ENCODE measurements around the gene PPRC1. TPM values are rescaled to one million over a fixed set of nuclear protein-coding genes. Genes with fewer than 3 reads are reported as not detected.

PPRC1 gene
- total and polyA plus RNA-seq, 2 experiments from 2014 or later = 16.4 to 22.6 TPM

DNA sequence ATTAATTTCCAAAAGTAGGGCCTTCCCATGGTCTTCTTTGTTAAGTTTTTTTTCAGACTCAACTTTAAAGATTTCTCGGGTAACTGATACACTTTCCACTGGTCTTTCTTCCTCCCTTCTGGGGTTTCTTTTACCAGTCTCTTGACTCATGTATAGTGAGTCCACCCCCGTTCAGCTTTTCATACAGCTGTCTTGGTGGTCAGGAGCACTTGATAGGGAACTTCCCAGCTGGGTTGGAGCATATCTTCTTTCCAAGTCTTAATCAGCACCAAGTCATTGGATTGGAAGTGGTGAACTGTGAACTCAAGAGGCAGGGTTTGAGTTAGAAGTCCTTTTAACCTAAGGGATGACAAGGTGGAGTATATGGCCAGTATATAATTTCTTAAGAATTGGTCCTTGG is 64.1 kb downstream of the PPRC1 start:
- H3K36me3 ChIP-seq (ENCODE audit: low read depth) = no peaks in the 10 kb centered on the region
- in situ Hi-C loops (cut with MboI) = no loop called here
- H3K79me2 ChIP-seq (ENCODE audit: insufficient read depth) = no peaks in the 10 kb centered on the region
- H3K4me1 ChIP-seq (ENCODE audit: insufficient read depth) = no peaks in the 10 kb centered on the region
- H3F3A ChIP-seq (ENCODE audit: insufficient read depth) = no peaks in the 10 kb centered on the region
- no peak overlapping the region for H2AFZ ChIP-seq
- DNase-seq = no peak
- peaks cover 7% of the 10 kb centered on the region for H3K27me3 ChIP-seq (replicated peaks; ENCODE audit: insufficient read depth)
- H3K9me3 ChIP-seq (ENCODE audit: low read depth) = no peaks in the 10 kb centered on the region
- no peak overlapping the region for H3K27ac ChIP-seq
- TF ChIP-seq EZH2 (IDR thresholded peaks at IDR 0.05; ENCODE audit: insufficient read depth, poor library complexity, severe bottlenecking) (no peak), EZH2phosphoT487 (IDR thresholded peaks at IDR 0.05; ENCODE audit: insufficient read depth, low read depth) (no peak)
- H3K9me2 ChIP-seq (ENCODE audit: insufficient read depth) = no peaks in the 10 kb centered on the region
- whole genome bisulfite sequencing, 2 experiments (ENCODE audit: low coverage in 1 of 2, low lambda C conversion rate in 2 of 2, missing lambda C conversion rate in 2 of 2) = 50 to 53% methylated on average over 2 of the region's 2 CpGs
- H3K4me2 ChIP-seq (ENCODE audit: unreplicated experiment) = no peak overlapping the region
- no peak overlapping the region for H3K4me3 ChIP-seq
- H4K20me1 ChIP-seq (ENCODE audit: insufficient read depth) = no peaks in the 10 kb centered on the region
- no peak overlapping the region for H3K9ac ChIP-seq

DNA sequence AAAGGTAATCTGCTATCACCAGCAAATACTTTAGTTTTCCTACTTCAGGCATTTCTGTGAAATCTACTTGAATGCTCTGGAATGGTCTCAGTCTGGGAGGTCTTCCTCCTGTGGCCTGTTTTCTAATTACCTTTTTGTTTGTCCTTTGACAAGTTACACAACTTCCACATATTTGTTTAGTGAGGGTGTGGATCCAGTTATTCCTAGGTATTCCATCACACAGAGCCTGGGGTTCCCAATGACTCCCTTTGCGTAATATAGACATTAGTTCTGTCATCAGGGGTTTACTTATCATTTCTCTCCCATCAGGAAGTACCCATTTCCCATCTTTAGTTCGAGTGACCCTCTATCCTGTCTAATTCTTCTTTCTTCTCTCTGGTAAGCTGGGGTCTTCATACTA is 65.2 kb downstream of the PPRC1 start:
- Histone ChIP-seq H3K4me2 (ENCODE audit: unreplicated experiment) (no peak overlapping the region), H3K9me3 (ENCODE audit: low read depth) (no peaks in the 10 kb centered on the region), H3K9me2 (ENCODE audit: insufficient read depth) (no peaks in the 10 kb centered on the region), H2AFZ (no peak overlapping the region), H3K4me3 (no peak overlapping the region), H3F3A (ENCODE audit: insufficient read depth) (no peaks in the 10 kb centered on the region), H4K20me1 (ENCODE audit: insufficient read depth) (no peaks in the 10 kb centered on the region), H3K79me2 (ENCODE audit: insufficient read depth) (no peaks in the 10 kb centered on the region), H3K4me1 (ENCODE audit: insufficient read depth) (no peaks in the 10 kb centered on the region), H3K9ac (no peak overlapping the region), H3K27me3 (replicated peaks; ENCODE audit: insufficient read depth) (peaks cover 19% of the 10 kb centered on the region), H3K36me3 (ENCODE audit: low read depth) (no peaks in the 10 kb centered on the region), H3K27ac (no peak overlapping the region)
- WGBS, 2 experiments (ENCODE audit: low coverage in 1 of 2, low lambda C conversion rate in 2 of 2, missing lambda C conversion rate in 2 of 2) = 58 to 69% methylated on average over 2 of the region's 2 CpGs
- in situ Hi-C loops (cut with MboI) = no loop called here
- TF ChIP-seq EZH2 (IDR thresholded peaks at IDR 0.05; ENCODE audit: insufficient read depth, poor library complexity, severe bottlenecking) = no peak
- TF ChIP-seq EZH2phosphoT487 (IDR thresholded peaks at IDR 0.05; ENCODE audit: insufficient read depth, low read depth) = no peak
- DNase-seq = no peak

Small RNAs within 50 kb of the gene (small RNA-seq; reads per million reads assigned to genes)
- not detected for gene AL500527.1 (ENCODE audit: low read depth, low replicate concordance)
- not detected for gene AL500527.2 (ENCODE audit: low read depth, low replicate concordance)

Other genes with a start within 250 kb of the PPRC1 start
- 5.6 and 9.0 TPM in 2 replicates for gene ARMH3, start 76.9 kb upstream of the PPRC1 start, total RNA-seq (2014; rRNA removed; shearing (Covaris generic))
- gene ARMH3, start 76.9 kb upstream of the PPRC1 start, polyA plus RNA-seq (2016; fragmentation: Nextera tagmentation; extraction: Ambion mirVana) = 9.5 and 11.1 TPM in 2 replicates
- gene HPS6, start 67.7 kb upstream of the PPRC1 start, total RNA-seq (2014; rRNA removed; shearing (Covaris generic)) = 45.1 and 46.9 TPM in 2 replicates
- gene HPS6, start 67.7 kb upstream of the PPRC1 start, polyA plus RNA-seq (2016; fragmentation: Nextera tagmentation; extraction: Ambion mirVana) = 10.9 and 12.2 TPM in 2 replicates
- gene LDB1, start 12.7 kb upstream of the PPRC1 start, total RNA-seq (2014; rRNA removed; shearing (Covaris generic)) = 28.1 and 30.5 TPM in 2 replicates
- gene LDB1, start 12.7 kb upstream of the PPRC1 start, polyA plus RNA-seq (2016; fragmentation: Nextera tagmentation; extraction: Ambion mirVana) = 4.8 and 5.0 TPM in 2 replicates
- gene NOLC1, start 19.3 kb downstream of the PPRC1 start, total RNA-seq (2014; rRNA removed; shearing (Covaris generic)) = 30.7 and 31.9 TPM in 2 replicates
- 42.5 and 43.4 TPM in 2 replicates for gene NOLC1, start 19.3 kb downstream of the PPRC1 start, polyA plus RNA-seq (2016; fragmentation: Nextera tagmentation; extraction: Ambion mirVana)
- 1.9 TPM in 1 of 2 replicates, not detected in the other for gene ELOVL3, start 93.3 kb downstream of the PPRC1 start, total RNA-seq (2014; rRNA removed; shearing (Covaris generic))
- gene ELOVL3, start 93.3 kb downstream of the PPRC1 start, polyA plus RNA-seq (2016; fragmentation: Nextera tagmentation; extraction: Ambion mirVana) = 1.4 and 1.9 TPM in 2 replicates
- gene PITX3, start 108.5 kb downstream of the PPRC1 start, total RNA-seq (2014; rRNA removed; shearing (Covaris generic)) = not detected in 2 replicates
- gene PITX3, start 108.5 kb downstream of the PPRC1 start, polyA plus RNA-seq (2016; fragmentation: Nextera tagmentation; extraction: Ambion mirVana) = not detected in 2 replicates
- gene GBF1, start 112.5 kb downstream of the PPRC1 start, total RNA-seq (2014; rRNA removed; shearing (Covaris generic)) = 43.9 and 48.7 TPM in 2 replicates
- gene GBF1, start 112.5 kb downstream of the PPRC1 start, polyA plus RNA-seq (2016; fragmentation: Nextera tagmentation; extraction: Ambion mirVana) = 28.1 and 29.8 TPM in 2 replicates

All from GM23248 (cell line).